ENCODE data around the gene BORCS6.

The BORCS6 gene

DNA sequence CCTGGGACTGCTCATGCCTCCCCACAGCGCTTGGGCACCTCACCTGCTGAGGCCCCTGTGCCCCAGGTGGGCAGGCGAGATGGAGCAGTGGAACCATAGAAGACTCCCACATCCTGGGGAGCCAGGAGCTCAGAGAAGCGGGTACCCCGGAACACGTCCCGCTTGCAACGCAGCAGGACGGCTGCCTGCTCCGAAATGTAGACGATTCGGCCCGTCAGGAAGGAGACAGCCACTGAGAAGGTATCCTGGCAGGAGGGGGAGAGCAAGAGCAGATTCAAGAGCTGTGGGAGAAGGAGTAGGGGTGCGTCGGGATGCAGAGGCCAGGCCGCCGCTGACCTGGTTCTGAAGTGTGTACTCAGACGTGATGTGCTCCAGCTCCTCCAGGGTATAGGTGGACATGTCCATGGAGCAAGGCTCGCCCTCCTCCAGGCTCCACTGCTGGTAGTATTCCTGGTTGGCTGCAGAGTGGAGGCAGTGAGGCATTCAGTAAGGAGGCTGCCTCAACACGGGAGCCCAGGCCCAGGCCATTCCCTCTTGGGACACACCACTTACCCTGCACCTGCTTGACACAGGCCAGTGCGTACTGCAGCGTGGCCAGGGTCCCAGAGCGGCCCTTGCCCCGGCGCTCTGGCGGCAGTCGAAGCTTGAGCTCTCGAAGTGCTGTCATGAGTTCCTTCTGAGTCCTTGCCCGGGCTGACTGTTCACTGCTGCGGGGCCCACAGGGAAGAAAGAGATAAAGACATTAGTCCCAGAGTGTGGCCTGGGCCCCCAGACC is 40.4 kb downstream of the BORCS6 start:
- Histone ChIP-seq H4K91ac (ENCODE audit: low read depth, low read length, poor library complexity) (no peak overlapping the region), H3K23ac (ENCODE audit: low read depth, low read length, poor library complexity) (no peak overlapping the region), H2BK15ac (ENCODE audit: low read length) (peak overlapping the region; percentile 45), H3K14ac (ENCODE audit: low read length) (no peak overlapping the region), H2AFZ (ENCODE audit: low read length) (no peak overlapping the region), H2AK5ac (ENCODE audit: low read depth, low read length) (no peak overlapping the region), H2BK12ac (ENCODE audit: low read length) (no peak overlapping the region), H4K8ac (ENCODE audit: low read depth, low read length) (no peak overlapping the region), H3K4me1 (ENCODE audit: control insufficient read depth in 2 of 2, insufficient read depth in 1 of 2, low read depth in 1 of 2, low read length in 2 of 2) (peaks cover 20 to 23% of the 10 kb centered on the region in 2 donors), H3K4ac (ENCODE audit: low read length) (no peak overlapping the region), H3K27ac (replicated peaks; ENCODE audit: low read length) (no peak overlapping the region), H3K9ac (ENCODE audit: low read depth, low read length, poor library complexity) (no peak overlapping the region), H3K18ac (ENCODE audit: low read length) (no peak overlapping the region), H3K4me3 (ENCODE audit: low read length in 2 of 2) (peak overlapping the region in 1 of 2 donors; percentile 21), H3K27me3 (ENCODE audit: control insufficient read depth in 3 of 3, insufficient read depth in 3 of 3, low read depth in 1 of 3, low read length in 3 of 3) (no peaks in the 10 kb centered on the region), H2BK120ac (ENCODE audit: low read depth, low read length) (no peak overlapping the region), H3K4me2 (ENCODE audit: insufficient read depth, low read length, poor library complexity, severe bottlenecking) (no peak overlapping the region), H3K36me3 (replicated peaks in 1 of 2; ENCODE audit: control insufficient read depth in 2 of 2, insufficient read depth in 2 of 2, low read length in 2 of 2) (peaks cover 42 to 53% of the 10 kb centered on the region in 2 donors), H3K9me3 (replicated peaks in 1 of 2; ENCODE audit: control insufficient read depth in 2 of 2, insufficient read depth in 1 of 2, low read depth in 1 of 2, low read length in 2 of 2) (no peaks in the 10 kb centered on the region), H3K79me1 (ENCODE audit: low read depth, low read length) (peaks cover 8% of the 10 kb centered on the region), H2BK5ac (ENCODE audit: low read length) (no peak overlapping the region)
- WGBS, 2 donors (ENCODE audit: extremely low coverage in 2 of 2, insufficient read length in 2 of 2, insufficient replicate concordance in 1 of 2), result no CpG with 5 or more reads among the region's 29 CpGs
- DNase-seq (ENCODE audit: low spot score), result no peak

DNA sequence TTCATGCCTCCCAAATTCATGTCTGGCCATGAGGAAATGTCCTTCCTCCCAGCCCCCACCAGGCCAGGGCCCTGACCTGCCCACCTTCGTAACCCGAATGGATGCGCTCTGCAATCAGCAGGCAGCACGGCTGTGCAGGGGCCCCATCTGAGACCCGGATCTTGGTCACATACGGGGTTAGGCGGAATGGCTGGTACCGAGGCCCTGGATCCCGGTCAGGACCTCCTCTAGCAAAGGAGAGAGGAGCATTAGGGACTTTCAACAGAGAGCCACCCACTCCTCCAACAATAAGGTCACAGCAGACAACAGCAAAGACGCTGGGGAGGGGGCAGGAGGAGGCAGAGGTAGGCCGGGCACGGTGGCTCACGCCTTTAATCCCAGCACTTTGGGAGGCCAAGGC is 41.4 kb downstream of the BORCS6 start:
- no peak overlapping the region for H2BK120ac ChIP-seq (ENCODE audit: low read depth, low read length)
- H3K9ac ChIP-seq (ENCODE audit: low read depth, low read length, poor library complexity), result no peak overlapping the region
- peaks cover 10% of the 10 kb centered on the region for H3K79me1 ChIP-seq (ENCODE audit: low read depth, low read length)
- no peak overlapping the region for H3K14ac ChIP-seq (ENCODE audit: low read length)
- peaks cover 15 to 16% of the 10 kb centered on the region in 2 donors for H3K4me1 ChIP-seq (ENCODE audit: control insufficient read depth in 2 of 2, insufficient read depth in 1 of 2, low read depth in 1 of 2, low read length in 2 of 2)
- no peak overlapping the region for H2BK15ac ChIP-seq (ENCODE audit: low read length)
- no CpG with 5 or more reads among the region's 13 CpGs for WGBS, 2 donors (ENCODE audit: extremely low coverage in 2 of 2, insufficient read length in 2 of 2, insufficient replicate concordance in 1 of 2)
- H3K18ac ChIP-seq (ENCODE audit: low read length), result no peak overlapping the region
- no peak overlapping the region for H3K4ac ChIP-seq (ENCODE audit: low read length)
- H2BK5ac ChIP-seq (ENCODE audit: low read length), result no peak overlapping the region
- H2BK12ac ChIP-seq (ENCODE audit: low read length), result no peak overlapping the region
- H3K23ac ChIP-seq (ENCODE audit: low read depth, low read length, poor library complexity), result no peak overlapping the region
- H4K91ac ChIP-seq (ENCODE audit: low read depth, low read length, poor library complexity), result no peak overlapping the region
- no peak overlapping the region for H2AFZ ChIP-seq (ENCODE audit: low read length)
- DNase-seq (ENCODE audit: low spot score), result no peak
- H3K27ac ChIP-seq (replicated peaks; ENCODE audit: low read length), result no peak overlapping the region
- H3K36me3 ChIP-seq (replicated peaks in 1 of 2; ENCODE audit: control insufficient read depth in 2 of 2, insufficient read depth in 2 of 2, low read length in 2 of 2), result peaks cover 52 to 63% of the 10 kb centered on the region in 2 donors
- no peak overlapping the region for H3K4me2 ChIP-seq (ENCODE audit: insufficient read depth, low read length, poor library complexity, severe bottlenecking)
- H4K8ac ChIP-seq (ENCODE audit: low read depth, low read length), result no peak overlapping the region
- H3K27me3 ChIP-seq (ENCODE audit: control insufficient read depth in 3 of 3, insufficient read depth in 3 of 3, low read depth in 1 of 3, low read length in 3 of 3), result no peaks in the 10 kb centered on the region
- no peak overlapping the region for H2AK5ac ChIP-seq (ENCODE audit: low read depth, low read length)
- no peak overlapping the region for H3K4me3 ChIP-seq (ENCODE audit: low read length in 2 of 2)
- H3K9me3 ChIP-seq (replicated peaks in 1 of 2; ENCODE audit: control insufficient read depth in 2 of 2, insufficient read depth in 1 of 2, low read depth in 1 of 2, low read length in 2 of 2), result no peaks in the 10 kb centered on the region

DNA sequence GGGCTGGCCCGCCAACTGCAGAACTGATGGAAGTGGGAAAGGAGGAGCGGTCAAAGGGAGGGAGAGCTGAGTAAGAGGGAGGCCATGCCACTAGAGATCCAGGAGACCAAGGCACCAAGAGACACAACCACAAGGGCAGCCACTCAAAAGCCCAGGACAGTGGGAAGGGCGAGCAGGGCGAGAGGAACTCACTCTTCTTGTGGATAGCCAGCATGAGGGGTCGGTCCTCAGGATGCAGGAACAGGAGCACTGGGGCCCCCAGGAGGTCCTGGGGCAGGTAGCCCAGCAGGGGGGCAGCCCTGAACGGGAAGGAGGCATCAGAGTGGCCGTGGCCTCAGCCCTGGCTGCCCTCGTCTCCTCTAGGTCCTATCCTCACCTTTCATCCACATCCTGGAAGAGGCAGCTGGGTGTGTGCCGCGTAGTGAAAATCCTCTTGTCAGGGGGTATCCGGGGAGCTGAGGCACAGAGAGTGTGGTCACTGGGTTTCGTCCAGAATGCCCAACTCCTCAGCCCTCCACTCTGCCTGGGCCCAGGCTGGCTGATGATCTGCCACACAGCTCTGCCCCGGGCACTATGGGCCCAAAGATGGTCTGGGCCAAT is 42.1 kb downstream of the BORCS6 start:
- WGBS, 2 donors (ENCODE audit: extremely low coverage in 2 of 2, insufficient read length in 2 of 2, insufficient replicate concordance in 1 of 2), result no CpG with 5 or more reads among the region's 13 CpGs

DNA sequence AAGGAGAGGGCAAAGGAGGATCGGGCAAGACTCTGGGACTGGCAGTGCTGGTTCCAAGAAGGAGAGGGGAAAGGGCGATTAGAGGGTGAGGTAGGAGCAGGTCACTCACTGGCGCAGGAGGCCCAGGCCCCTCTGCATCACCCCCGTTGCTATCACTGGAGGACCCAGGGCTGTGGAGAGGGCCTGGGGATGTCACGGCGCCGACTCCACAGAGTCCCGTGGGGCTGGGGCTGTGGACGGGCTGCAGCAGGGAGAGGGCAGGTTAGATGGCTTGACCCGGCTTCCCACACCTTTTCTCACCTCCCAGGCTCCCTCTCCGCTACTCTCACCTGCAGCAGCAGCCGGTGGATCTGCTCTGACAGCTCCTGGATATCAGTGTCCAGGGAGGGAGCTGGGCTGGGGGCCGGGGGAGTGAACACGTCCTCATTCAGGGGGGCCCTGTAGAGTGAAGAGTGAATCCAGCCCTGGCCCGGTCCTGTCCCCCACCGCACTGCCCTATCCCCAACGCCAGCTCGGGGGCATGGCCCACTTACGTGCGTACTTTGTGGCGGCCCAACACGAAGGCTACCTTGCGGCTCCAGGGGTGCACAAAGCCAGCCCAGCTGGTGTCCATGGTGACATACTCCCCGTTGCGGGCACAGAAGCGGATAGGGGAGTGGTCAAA is 42.7 kb downstream of the BORCS6 start:
- no peak for DNase-seq (ENCODE audit: low spot score)
- Histone ChIP-seq H3K14ac (ENCODE audit: low read length) (no peak overlapping the region), H4K8ac (ENCODE audit: low read depth, low read length) (no peak overlapping the region), H2BK120ac (ENCODE audit: low read depth, low read length) (no peak overlapping the region), H3K4me2 (ENCODE audit: insufficient read depth, low read length, poor library complexity, severe bottlenecking) (no peak overlapping the region), H2BK12ac (ENCODE audit: low read length) (no peak overlapping the region), H2BK5ac (ENCODE audit: low read length) (no peak overlapping the region), H3K4ac (ENCODE audit: low read length) (no peak overlapping the region), H3K9ac (ENCODE audit: low read depth, low read length, poor library complexity) (no peak overlapping the region), H2AK5ac (ENCODE audit: low read depth, low read length) (no peak overlapping the region), H2BK15ac (ENCODE audit: low read length) (no peak overlapping the region), H3K9me3 (replicated peaks in 1 of 2; ENCODE audit: control insufficient read depth in 2 of 2, insufficient read depth in 1 of 2, low read depth in 1 of 2, low read length in 2 of 2) (no peaks in the 10 kb centered on the region), H3K18ac (ENCODE audit: low read length) (no peak overlapping the region), H2AFZ (ENCODE audit: low read length) (no peak overlapping the region), H3K4me3 (ENCODE audit: low read length in 2 of 2) (no peak overlapping the region), H4K91ac (ENCODE audit: low read depth, low read length, poor library complexity) (no peak overlapping the region), H3K36me3 (replicated peaks in 1 of 2; ENCODE audit: control insufficient read depth in 2 of 2, insufficient read depth in 2 of 2, low read length in 2 of 2) (peaks cover 59 to 74% of the 10 kb centered on the region in 2 donors), H3K27me3 (ENCODE audit: control insufficient read depth in 3 of 3, insufficient read depth in 3 of 3, low read depth in 1 of 3, low read length in 3 of 3) (no peaks in the 10 kb centered on the region), H3K27ac (replicated peaks; ENCODE audit: low read length) (no peak overlapping the region), H3K4me1 (ENCODE audit: control insufficient read depth in 2 of 2, insufficient read depth in 1 of 2, low read depth in 1 of 2, low read length in 2 of 2) (peaks cover 4% of the 10 kb centered on the region in 2 donors), H3K79me1 (ENCODE audit: low read depth, low read length) (peaks cover 14% of the 10 kb centered on the region), H3K23ac (ENCODE audit: low read depth, low read length, poor library complexity) (peak overlapping the region; percentile 37)
- WGBS, 2 donors (ENCODE audit: extremely low coverage in 2 of 2, insufficient read length in 2 of 2, insufficient replicate concordance in 1 of 2), result no CpG with 5 or more reads among the region's 26 CpGs

More for the DNA sequence above, 42.1 kb downstream of the BORCS6 start:
- Histone ChIP-seq H3K36me3 (replicated peaks in 1 of 2; ENCODE audit: control insufficient read depth in 2 of 2, insufficient read depth in 2 of 2, low read length in 2 of 2) (peaks cover 53 to 68% of the 10 kb centered on the region in 2 donors), H2BK120ac (ENCODE audit: low read depth, low read length) (no peak overlapping the region), H2AK5ac (ENCODE audit: low read depth, low read length) (no peak overlapping the region), H3K9me3 (replicated peaks in 1 of 2; ENCODE audit: control insufficient read depth in 2 of 2, insufficient read depth in 1 of 2, low read depth in 1 of 2, low read length in 2 of 2) (no peaks in the 10 kb centered on the region), H3K27me3 (ENCODE audit: control insufficient read depth in 3 of 3, insufficient read depth in 3 of 3, low read depth in 1 of 3, low read length in 3 of 3) (no peaks in the 10 kb centered on the region), H2BK12ac (ENCODE audit: low read length) (no peak overlapping the region), H3K4me2 (ENCODE audit: insufficient read depth, low read length, poor library complexity, severe bottlenecking) (no peak overlapping the region), H3K23ac (ENCODE audit: low read depth, low read length, poor library complexity) (no peak overlapping the region), H3K9ac (ENCODE audit: low read depth, low read length, poor library complexity) (no peak overlapping the region), H2AFZ (ENCODE audit: low read length) (no peak overlapping the region), H3K14ac (ENCODE audit: low read length) (no peak overlapping the region), H2BK15ac (ENCODE audit: low read length) (no peak overlapping the region), H3K4ac (ENCODE audit: low read length) (no peak overlapping the region), H2BK5ac (ENCODE audit: low read length) (no peak overlapping the region), H3K27ac (replicated peaks; ENCODE audit: low read length) (no peak overlapping the region), H3K4me1 (ENCODE audit: control insufficient read depth in 2 of 2, insufficient read depth in 1 of 2, low read depth in 1 of 2, low read length in 2 of 2) (peaks cover 9 to 10% of the 10 kb centered on the region in 2 donors), H3K18ac (ENCODE audit: low read length) (no peak overlapping the region), H3K79me1 (ENCODE audit: low read depth, low read length) (peaks cover 11% of the 10 kb centered on the region), H3K4me3 (ENCODE audit: low read length in 2 of 2) (no peak overlapping the region), H4K91ac (ENCODE audit: low read depth, low read length, poor library complexity) (no peak overlapping the region), H4K8ac (ENCODE audit: low read depth, low read length) (no peak overlapping the region)
- no peak for DNase-seq (ENCODE audit: low spot score)
